Kidney (tissue), 14 donors: Measurements from ENCODE around the gene BSN. TPM values are rescaled to one million over a fixed set of nuclear protein-coding genes. Genes with fewer than 3 reads are reported as not detected.
A peak's percentile ranks its signal among the peaks of the same experiment; 100 is the strongest.

ENCODE experiments used
- DNase-seq, 5 donors: peaks; one replicate each; pipeline ENCODE4 v3.0.0-alpha.2; 2013 to 2020
- FAIRE-seq: peaks from 2 replicates; lab custom pipeline; 2012; peaks lifted over from hg19 to GRCh38; lab: Jason Lieb, UNC
- H3K27ac ChIP-seq, 2 donors: one replicate each; pipeline ENCODE4 v1.7.0; 2013; ENCODE audit warnings: low read depth in 2 of 2, low read length in 2 of 2, inconsistent platforms in 1 of 2
- H3K27me3 ChIP-seq: one replicate; pipeline ENCODE4 v1.7.1; 2013; ENCODE audit warnings: low read length, inconsistent platforms; ENCODE audit not compliant: control insufficient read depth, insufficient read depth
- H3K36me3 ChIP-seq, 3 donors: one replicate each; pipeline versions ENCODE4 v1.7.0 to v1.7.1; 2013; ENCODE audit warnings: low read length in 3 of 3, control low read depth in 1 of 3, inconsistent platforms in 1 of 3; ENCODE audit not compliant: insufficient read depth in 3 of 3, control insufficient read depth in 2 of 3
- H3K4me1 ChIP-seq, 3 donors: one replicate each; pipeline versions ENCODE4 v1.7.0 to v1.7.1; 2013; ENCODE audit warnings: low read length in 3 of 3, inconsistent platforms in 1 of 3, low read depth in 1 of 3; ENCODE audit not compliant: control insufficient read depth in 2 of 3, insufficient read depth in 2 of 3
- H3K4me3 ChIP-seq, 3 donors: one replicate each; pipeline versions ENCODE4 v1.7.0 to v1.8.1; 2013; ENCODE audit warnings: low read length in 3 of 3, control low read depth in 1 of 3, inconsistent platforms in 1 of 3
- H3K9ac ChIP-seq, 3 donors: one replicate each; pipeline versions ENCODE4 v1.7.0 to v1.7.1; 2013; ENCODE audit warnings: low read length in 3 of 3, control low read depth in 1 of 3, inconsistent platforms in 1 of 3
- H3K9me3 ChIP-seq, 3 donors: one replicate each; pipeline versions ENCODE4 v1.7.0 to v1.7.1; 2013; ENCODE audit warnings: low read length in 3 of 3, control low read depth in 1 of 3, inconsistent platforms in 1 of 3; ENCODE audit not compliant: control insufficient read depth in 2 of 3, insufficient read depth in 1 of 3
- CTCF ChIP-seq: IDR thresholded peaks from 3 replicates; pipeline ENCODE4 v1.5.1; 2012; ENCODE audit warnings: mild to moderate bottlenecking, moderate library complexity, borderline replicate concordance; ENCODE audit not compliant: insufficient read depth; ENCODE audit errors: extremely low read depth
- intact Hi-C: fragments of 100-400 bp; cut with DNase I; formaldehyde crosslinking; loops from one replicate; pipeline ENCODE4 v1.11.1; 2022
- polyA plus RNA-seq: library from polyadenylated mRNA; stranded (reverse); fragments of 350-450 nt; fragmentation: Illumina TruSeq; extraction: RNeasy Lipid Tissue Mini Kit (QIAGEN cat#74804); gene quantifications from one replicate; pipeline ENCODE4 v1.2.3, GENCODE V29; 2014; ENCODE audit warnings: low read depth, low replicate concordance; ENCODE audit not compliant: insufficient read depth
- total RNA-seq: library from RNA; stranded (reverse); fragmentation: NEBNext Ultra II Directional; extraction: Animal tissue kit (Norgen Biotek cat#: 25700); gene quantifications from one replicate; pipeline ENCODE4 v1.2.1, GENCODE V29; 2021
- donor health status: control.
- donor health status: control.
- donor health status: control.
- donor health status: control.
- donor health status: control.
- donor health status: DM: yes; HTN: yes; CAD: no.
- donor health status: Normal renal cell carcinoma (clear cell type).

Gene BSN
- total and polyA plus RNA-seq, 2 donors from 2014 or later, result 0.11 to 1.3 TPM

DNA sequence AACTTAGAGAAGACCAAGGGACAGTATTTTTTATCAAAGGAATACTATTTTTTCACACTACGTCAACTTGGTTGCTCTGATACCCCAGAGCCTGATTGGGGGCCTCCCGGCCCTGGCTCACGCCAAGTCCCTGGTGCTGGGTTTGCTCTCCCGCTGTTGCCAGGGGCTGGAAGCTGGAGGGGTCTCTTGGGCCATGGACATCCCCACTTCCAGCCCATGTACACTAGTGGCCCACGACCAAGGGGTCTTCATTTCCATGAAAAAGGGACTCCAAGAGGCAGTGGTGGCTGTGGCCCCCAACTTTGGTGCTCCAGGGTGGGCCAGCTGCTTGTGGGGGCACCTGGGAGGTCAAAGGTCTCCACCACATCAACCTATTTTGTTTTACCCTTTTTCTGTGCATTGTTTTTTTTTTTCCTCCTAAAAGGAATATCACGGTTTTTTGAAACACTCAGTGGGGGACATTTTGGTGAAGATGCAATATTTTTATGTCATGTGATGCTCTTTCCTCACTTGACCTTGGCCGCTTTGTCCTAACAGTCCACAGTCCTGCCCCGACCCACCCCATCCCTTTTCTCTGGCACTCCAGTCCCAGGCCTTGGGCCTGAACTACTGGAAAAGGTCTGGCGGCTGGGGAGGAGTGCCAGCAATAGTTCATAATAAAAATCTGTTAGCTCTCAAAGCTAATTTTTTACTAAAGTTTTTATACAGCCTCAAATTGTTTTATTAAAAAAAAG lies 20.3 kb upstream of the BSN start:
- H3K4me1 ChIP-seq, result peaks cover 0 to 15% (median 14%) of the 10 kb centered on the region in 3 donors
- H3K4me3 ChIP-seq, result no peak overlapping the region
- peaks cover 0 to 17% (median 3%) of the 10 kb centered on the region in 3 donors for H3K36me3 ChIP-seq
- DNase-seq, result peak in 1 of 5 donors; percentile 80
- H3K27ac ChIP-seq, result no peak overlapping the region
- H3K27me3 ChIP-seq, result no peaks in the 10 kb centered on the region
- no peaks in the 10 kb centered on the region for H3K9me3 ChIP-seq
- no peak overlapping the region for H3K9ac ChIP-seq
- intact Hi-C loops, result no loop called here
- no peak for FAIRE-seq
- TF ChIP-seq CTCF, result no peak

DNA sequence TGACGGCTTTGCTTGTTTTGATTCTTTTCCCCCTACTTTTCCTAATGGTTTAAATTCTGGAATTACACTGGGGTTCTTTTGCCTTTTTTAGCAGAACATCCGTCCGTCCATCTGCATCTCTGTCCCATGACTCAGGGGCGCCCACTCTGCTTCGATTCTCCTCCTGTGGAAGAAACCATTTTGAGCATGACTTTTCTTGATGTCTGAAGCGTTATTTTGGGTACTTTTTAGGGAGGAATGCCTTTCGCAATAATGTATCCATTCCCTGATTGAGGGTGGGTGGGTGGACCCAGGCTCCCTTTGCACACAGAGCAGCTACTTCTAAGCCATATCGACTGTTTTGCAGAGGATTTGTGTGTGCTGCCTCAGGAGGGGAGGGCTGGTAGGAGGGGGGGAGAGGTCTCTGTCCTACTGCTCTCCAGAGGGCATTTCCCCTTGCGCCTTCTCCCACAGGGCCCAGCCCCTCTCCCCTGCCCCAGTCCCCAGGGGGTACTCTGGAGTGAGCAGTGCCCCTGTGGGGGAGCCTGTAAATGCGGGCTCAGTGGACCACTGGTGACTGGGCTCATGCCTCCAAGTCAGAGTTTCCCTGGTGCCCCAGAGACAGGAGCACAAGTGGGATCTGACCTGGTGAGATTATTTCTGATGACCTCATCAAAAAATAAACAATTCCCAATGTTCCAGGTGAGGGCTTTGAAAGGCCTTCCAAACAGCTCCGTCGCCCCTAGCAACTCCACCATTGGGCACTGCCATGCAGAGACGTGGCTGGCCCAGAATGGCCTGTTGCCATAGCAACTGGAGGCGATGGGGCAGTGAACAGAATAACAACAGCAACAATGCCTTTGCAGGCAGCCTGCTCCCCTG lies 19.5 kb upstream of the BSN start:
- DNase-seq (peak; percentile 82 to 90 (median 86)), FAIRE-seq (no peak)
- Histone ChIP-seq H3K9ac (no peak overlapping the region), H3K36me3 (peaks cover 0 to 17% (median 3%) of the 10 kb centered on the region in 3 donors), H3K27ac (no peak overlapping the region), H3K27me3 (no peaks in the 10 kb centered on the region), H3K4me1 (peaks cover 0 to 16% (median 15%) of the 10 kb centered on the region in 3 donors), H3K4me3 (no peak overlapping the region), H3K9me3 (no peaks in the 10 kb centered on the region)
- TF ChIP-seq CTCF, result no peak
- intact Hi-C loops, result no loop called here

GRCh38 chr3:49535971-49536874 lies 18.1 kb upstream of the BSN start:
- FAIRE-seq (no peak), DNase-seq (peak in 1 of 5 donors; percentile 69)
- no peak for TF ChIP-seq CTCF
- Histone ChIP-seq H3K27ac (no peak overlapping the region), H3K9ac (no peak overlapping the region), H3K27me3 (no peaks in the 10 kb centered on the region), H3K4me1 (peaks cover 0 to 21% (median 15%) of the 10 kb centered on the region in 3 donors), H3K9me3 (no peaks in the 10 kb centered on the region), H3K4me3 (no peak overlapping the region), H3K36me3 (peaks cover 0 to 10% (median 3%) of the 10 kb centered on the region in 3 donors)
- intact Hi-C loops, result no loop called here
